Neutrophil (primary cell): ENCODE measurements around the gene HOMER1.

Experiments used
- H3K27ac ChIP-seq: fragments of 200-600 bp; sonication (generic); 2 replicates; pipeline ENCODE4 v1.5.1; 2016; ENCODE audit warnings: mild to moderate bottlenecking, moderate library complexity
- H3K27me3 ChIP-seq: fragments of 200-600 bp; sonication (generic); 2 replicates; pipeline ENCODE4 v1.6.0; 2016; ENCODE audit warnings: mild to moderate bottlenecking
- H3K36me3 ChIP-seq: fragments of 200-600 bp; sonication (generic); 2 replicates; pipeline ENCODE4 v1.5.1; 2017
- H3K4me1 ChIP-seq, 2 experiments: fragments of 200-600 bp in 1 of 2; sonication (generic) in 1 of 2; 1 replicate in 1 of 2; 2 replicates in 1 of 2; pipeline versions ENCODE4 v1.5.1 to v1.6.1; 2013 to 2016; ENCODE audit warnings: low read depth in 1 of 2, low read length in 1 of 2, mild to moderate bottlenecking in 1 of 2, moderate library complexity in 1 of 2; ENCODE audit not compliant: control insufficient read depth in 1 of 2, insufficient read depth in 1 of 2
- H3K4me3 ChIP-seq, 2 experiments: fragments of 200-600 bp in 1 of 2; sonication (generic) in 1 of 2; 1 replicate in 1 of 2; 2 replicates in 1 of 2; pipeline ENCODE4 v1.5.1; 2013 to 2016; ENCODE audit warnings: low read depth in 1 of 2, low read length in 1 of 2, mild to moderate bottlenecking in 1 of 2, moderate library complexity in 1 of 2
- H3K9me3 ChIP-seq: fragments of 200-600 bp; sonication (generic); 2 replicates; pipeline ENCODE4 v1.5.1; 2016
- TF ChIP-seq, protein P1 (sequence below): fragments of 200-600 bp; sonication (generic); IDR thresholded peaks from 2 replicates; pipeline ENCODE4 v1.5.1; 2016; ENCODE audit warnings: antibody characterized with exemption

HOMER1 gene

DNA sequence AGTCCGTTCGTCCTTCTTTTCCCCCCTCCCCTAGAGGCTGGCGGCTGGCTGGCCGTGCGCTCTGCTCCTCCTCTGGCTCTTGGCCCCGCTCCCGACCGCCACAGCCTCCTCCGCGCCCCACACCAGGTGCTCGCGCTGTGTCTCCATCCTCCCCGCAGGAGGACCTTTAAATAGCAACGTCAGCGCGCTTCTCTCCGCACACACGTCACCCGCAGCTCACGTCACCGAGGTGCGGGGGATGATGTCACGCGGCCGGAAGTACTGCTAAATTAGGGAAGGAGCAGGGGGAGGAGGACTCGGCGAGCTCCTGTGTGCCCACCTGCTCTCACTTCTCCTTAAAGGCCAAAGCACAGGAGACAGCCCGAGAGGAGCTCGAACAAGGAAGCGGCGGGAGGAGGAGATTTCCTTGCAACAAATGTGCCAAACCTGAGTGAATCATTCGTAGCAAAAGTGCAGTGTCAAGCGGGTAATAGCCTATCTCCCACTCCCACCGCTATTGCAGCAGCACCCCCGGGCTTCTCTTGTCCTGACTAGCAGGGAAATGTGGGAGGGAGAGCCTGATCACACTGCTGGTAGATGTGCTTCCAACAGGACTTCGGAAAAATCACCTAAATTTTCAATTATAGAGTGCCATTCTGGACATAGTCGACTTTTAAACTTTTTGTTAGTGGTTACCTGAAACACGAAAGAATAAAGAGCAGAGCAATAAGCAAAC is 614 bp upstream of the HOMER1 start:
- H3K4me1 ChIP-seq, result peaks cover 15 to 18% of the 10 kb centered on the region in 2 experiments
- H3K9me3 ChIP-seq, result no peaks in the 10 kb centered on the region
- TF ChIP-seq, protein P1, sequence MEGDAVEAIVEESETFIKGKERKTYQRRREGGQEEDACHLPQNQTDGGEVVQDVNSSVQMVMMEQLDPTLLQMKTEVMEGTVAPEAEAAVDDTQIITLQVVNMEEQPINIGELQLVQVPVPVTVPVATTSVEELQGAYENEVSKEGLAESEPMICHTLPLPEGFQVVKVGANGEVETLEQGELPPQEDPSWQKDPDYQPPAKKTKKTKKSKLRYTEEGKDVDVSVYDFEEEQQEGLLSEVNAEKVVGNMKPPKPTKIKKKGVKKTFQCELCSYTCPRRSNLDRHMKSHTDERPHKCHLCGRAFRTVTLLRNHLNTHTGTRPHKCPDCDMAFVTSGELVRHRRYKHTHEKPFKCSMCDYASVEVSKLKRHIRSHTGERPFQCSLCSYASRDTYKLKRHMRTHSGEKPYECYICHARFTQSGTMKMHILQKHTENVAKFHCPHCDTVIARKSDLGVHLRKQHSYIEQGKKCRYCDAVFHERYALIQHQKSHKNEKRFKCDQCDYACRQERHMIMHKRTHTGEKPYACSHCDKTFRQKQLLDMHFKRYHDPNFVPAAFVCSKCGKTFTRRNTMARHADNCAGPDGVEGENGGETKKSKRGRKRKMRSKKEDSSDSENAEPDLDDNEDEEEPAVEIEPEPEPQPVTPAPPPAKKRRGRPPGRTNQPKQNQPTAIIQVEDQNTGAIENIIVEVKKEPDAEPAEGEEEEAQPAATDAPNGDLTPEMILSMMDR, result no peak
- peak overlapping the region; percentile 58 for H3K27ac ChIP-seq
- H3K4me3 ChIP-seq, result peak overlapping the region; percentile 69
- peaks cover 86% of the 10 kb centered on the region for H3K27me3 ChIP-seq
- H3K36me3 ChIP-seq, result no peaks in the 10 kb centered on the region

DNA sequence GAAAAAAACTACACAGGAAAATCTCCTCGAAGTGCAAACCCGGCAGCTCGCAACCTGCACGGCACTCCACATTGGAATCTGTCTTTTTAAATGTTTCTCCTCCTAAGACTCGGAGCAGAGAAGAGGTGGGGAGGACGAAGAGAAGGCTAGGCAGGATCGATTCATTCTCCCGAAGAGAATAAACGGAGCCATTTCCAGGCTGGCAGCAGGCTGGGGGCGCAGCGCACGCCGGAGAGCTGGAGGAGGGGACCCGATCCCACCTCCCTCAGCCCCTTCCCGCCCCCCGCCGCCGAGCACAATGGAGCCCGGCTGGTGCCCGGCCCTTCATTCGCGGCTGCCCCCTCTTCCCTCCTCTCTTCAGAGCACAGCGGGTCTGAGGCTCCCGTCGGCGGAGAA is 628 bp downstream of the HOMER1 start:
- Histone ChIP-seq H3K4me3 (peak overlapping the region; percentile 69), H3K27ac (no peak overlapping the region), H3K27me3 (peaks cover 99% of the 10 kb centered on the region), H3K36me3 (no peaks in the 10 kb centered on the region), H3K4me1 (peaks cover 15 to 18% of the 10 kb centered on the region in 2 experiments), H3K9me3 (no peaks in the 10 kb centered on the region)
- TF ChIP-seq, protein P1, result no peak

DNA sequence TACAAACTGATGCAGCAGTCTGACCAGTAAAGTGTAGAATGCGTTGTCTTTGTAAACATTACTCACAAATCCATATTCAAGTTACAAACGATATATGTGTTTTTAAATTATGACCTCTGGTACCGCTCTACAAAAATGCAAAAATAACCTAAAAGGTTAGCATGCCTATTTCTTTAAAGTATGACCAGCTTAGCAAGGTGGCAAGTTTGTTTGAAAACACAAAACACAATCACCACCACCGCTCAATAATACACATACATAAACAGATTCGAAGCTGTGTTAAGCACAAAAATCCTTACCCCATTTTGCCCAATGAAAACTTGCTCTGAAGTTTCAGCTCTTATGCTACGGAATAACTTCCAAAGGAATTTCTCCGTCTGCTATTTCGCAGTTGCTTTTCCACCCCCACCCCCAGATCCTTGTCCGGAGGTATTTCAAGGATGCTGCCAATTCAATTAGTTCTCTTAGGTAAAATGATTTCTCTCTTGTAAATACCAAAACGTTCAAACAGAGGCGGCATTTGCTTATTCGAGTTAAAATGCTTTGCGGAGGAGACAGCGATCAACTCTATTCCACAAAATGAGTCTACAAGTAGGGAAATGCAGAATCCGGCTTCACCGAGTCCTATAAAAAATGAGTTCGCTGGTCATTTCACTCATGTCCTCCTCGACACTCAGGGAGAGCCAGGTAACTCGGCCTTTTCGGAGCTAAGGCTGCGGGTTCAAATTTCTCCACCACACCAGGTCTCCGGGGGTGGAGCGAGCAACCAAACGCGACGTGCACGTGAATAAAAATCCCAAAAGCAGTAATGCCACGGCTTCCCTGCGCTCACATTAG is 1.2 kb downstream of the HOMER1 start:
- Histone ChIP-seq H3K36me3 (no peaks in the 10 kb centered on the region), H3K27me3 (peaks cover 100% of the 10 kb centered on the region), H3K4me3 (peak overlapping the region; percentile 69), H3K27ac (no peak overlapping the region), H3K9me3 (no peaks in the 10 kb centered on the region), H3K4me1 (peaks cover 15 to 18% of the 10 kb centered on the region in 2 experiments)
- TF ChIP-seq, protein P1, result no peak

DNA sequence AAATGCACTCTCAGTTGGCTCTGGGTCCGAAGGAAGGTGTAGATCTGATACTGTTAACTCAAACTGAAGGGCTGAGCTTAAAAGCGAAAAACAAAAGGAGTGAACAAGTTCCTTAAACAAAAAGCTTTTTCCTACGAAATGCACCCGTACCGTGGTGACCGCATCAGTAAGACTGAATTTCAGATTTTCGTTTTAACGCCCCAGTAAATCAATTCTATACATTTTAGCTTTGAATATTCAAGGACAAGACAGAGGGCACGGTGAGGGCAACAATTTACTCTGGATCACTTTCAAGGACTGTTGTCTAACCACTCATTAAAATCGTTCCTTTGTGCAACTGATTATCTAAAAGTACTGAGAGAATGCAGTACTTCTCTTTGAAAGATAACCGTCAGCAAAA is 1.9 kb downstream of the HOMER1 start:
- Histone ChIP-seq H3K27ac (no peak overlapping the region), H3K9me3 (no peaks in the 10 kb centered on the region), H3K27me3 (peaks cover 100% of the 10 kb centered on the region), H3K36me3 (no peaks in the 10 kb centered on the region), H3K4me1 (peaks cover 15 to 18% of the 10 kb centered on the region in 2 experiments), H3K4me3 (no peak overlapping the region)
- TF ChIP-seq, protein P1, result no peak

DNA sequence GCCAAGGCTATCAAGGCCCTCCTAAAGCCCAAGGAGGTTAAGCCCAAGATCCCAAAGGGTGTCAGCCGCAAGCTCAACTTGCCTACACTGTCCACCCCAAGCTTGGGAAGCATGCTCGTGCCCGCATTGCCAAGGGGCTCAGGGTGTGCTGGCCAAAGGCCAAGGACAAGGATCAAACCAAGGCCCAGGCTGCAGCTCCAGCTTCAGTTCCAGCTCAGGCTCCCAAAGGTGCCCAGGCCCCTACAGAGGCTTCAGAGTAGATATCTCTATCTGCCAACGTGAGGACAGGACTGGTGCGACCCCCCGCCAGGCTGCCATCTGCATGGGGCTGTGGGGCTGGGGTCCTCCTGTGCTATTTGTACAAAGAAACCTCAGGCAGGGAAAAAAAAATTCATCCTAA is 3.3 kb downstream of the HOMER1 start:
- Histone ChIP-seq H3K36me3 (no peaks in the 10 kb centered on the region), H3K9me3 (no peaks in the 10 kb centered on the region), H3K4me1 (peaks cover 15 to 18% of the 10 kb centered on the region in 2 experiments), H3K27me3 (peaks cover 100% of the 10 kb centered on the region), H3K27ac (no peak overlapping the region), H3K4me3 (no peak overlapping the region)
- TF ChIP-seq, protein P1, result no peak
